HG03565 (cell line): ENCODE measurements around the gene STEAP2.

Experiments used
- ATAC-seq: cut with Tn5 transposase; IDR thresholded peaks from one replicate; pipeline ENCODE4 v1.9.1; 2021; ENCODE audit warnings: mild to moderate bottlenecking, moderate library complexity; ENCODE audit not compliant: unreplicated experiment

Gene STEAP2

DNA sequence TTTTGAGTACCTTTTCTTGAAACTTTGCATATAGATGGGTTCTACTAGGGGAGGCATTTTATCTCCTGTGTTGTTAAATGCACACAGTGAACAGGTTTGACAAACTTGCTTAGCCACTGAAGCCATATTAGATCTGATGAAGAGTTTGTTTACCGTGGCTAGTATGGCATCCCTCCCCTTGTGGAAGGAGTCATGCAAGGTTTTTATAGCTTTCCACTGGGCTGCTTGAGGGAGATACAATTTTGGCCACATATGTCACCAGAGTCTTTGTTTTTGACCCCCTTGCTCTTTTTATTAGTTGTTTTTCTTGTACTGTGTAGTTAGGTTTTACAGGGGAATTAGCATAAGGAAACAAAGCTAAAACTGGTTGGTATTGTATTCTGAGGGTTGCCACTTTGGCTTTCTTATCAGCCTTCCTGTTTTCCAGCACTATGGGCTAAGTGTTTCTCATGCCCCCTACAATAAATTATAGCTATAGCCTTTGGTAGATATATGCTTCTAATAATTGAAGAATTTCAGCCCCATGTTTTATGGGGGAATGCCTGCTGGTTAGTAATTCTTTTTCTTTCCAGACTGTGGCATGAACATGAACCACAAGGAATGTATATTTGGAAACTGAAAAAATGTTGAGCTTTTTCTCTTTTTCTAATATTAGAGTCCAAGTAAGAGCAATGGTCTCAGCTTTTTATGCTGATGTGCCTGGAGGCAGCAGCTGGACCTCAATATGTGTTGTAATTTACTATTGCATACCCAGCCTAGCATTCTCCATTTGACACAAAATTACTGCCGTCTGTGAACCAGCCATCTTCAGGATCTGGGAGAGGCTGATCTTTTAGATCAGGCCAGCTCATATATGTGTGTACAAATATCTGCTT, 18.4 kb upstream of the STEAP2 start:
- no peak for ATAC-seq

GRCh38 chr7:90194911-90195809, 16.4 kb upstream of the STEAP2 start:
- ATAC-seq = no peak

GRCh38 chr7:90201500-90202195, 9.9 kb upstream of the STEAP2 start:
- ATAC-seq = no peak

DNA sequence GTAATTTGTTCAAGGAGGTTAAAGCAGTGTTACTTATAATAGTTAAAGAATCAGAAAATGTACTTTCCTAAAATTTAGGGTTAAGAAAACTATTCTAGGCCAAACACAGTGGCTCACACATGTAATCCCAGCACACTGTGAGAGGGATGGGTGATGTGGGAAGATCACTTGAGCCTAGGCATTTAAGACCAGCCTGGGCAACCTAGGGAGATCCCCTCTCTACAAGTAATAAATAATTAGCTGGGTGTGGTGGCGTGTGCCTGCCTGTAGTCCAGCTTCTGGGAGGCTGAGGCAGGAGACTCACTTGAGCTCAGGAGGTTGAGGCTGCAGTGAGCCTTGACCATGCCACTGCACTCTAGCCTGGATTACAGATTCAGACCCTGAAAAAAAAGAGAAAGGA, 3.6 kb upstream of the STEAP2 start:
- ATAC-seq = no peak

GRCh38 chr7:90209776-90210175, 1.8 kb upstream of the STEAP2 start:
- no peak for ATAC-seq

DNA sequence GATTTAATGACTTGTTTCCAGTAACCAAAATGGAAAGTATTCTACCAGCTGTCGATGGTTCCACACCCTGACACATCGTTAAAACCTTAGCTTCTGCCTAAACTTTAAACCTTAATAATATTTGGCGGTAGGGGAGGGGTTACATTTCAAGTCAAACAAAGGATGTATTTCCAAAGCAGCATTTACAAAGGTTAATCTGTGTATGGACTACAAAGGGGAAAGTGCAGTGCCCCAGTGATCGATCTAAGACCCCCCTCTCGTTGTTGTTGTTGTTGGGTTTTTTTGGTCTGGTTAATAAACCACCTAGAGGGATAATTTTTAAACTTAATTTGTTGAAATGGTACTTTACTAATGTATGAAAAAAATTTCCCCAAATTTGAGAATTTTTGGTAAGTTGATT, 1.1 kb upstream of the STEAP2 start:
- ATAC-seq = no peak

GRCh38 chr7:90210981-90211380, 559 bp upstream of the STEAP2 start:
- ATAC-seq = no peak

DNA sequence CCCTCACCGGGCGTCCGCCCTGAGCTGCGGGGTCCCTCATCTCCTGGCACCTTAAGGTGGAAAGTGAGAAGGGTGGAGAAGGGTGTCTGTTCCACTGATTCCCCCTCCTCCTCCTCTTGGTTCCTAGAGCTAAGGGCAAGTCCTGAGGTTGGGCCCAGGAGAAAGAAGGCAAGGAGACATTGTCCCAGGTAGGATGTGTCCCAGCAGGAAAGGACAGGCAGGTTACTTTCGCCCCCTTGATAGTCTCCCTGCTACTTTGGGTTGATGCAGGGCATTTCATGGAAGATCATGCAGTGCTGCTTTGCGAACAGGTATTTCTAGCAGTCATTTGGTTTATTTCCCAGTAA, 582 bp downstream of the STEAP2 start:
- no peak for ATAC-seq

DNA sequence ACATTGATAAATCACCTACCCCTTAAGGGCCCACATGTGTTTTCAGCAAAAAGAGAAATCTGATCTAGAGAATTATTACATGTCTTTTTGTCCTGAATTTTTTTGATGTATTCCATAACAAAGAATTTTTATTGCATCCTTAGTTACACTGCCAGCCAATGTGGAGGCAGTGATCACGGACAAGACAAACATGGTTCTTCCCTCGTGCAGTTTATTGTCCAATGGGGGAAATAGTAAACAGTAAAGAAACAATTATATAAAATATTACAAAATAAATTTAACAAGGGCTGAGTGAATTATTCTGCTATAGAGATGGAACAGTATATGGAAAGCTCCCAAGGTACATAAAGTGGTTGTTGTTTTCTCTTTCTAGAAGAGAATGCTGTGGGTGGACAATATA, 2.0 kb downstream of the STEAP2 start:
- no peak for ATAC-seq

- ATAC-seq = no peak
Measured at GRCh38 chr7:90216080-90216674, 4.6 kb downstream of the STEAP2 start.

DNA sequence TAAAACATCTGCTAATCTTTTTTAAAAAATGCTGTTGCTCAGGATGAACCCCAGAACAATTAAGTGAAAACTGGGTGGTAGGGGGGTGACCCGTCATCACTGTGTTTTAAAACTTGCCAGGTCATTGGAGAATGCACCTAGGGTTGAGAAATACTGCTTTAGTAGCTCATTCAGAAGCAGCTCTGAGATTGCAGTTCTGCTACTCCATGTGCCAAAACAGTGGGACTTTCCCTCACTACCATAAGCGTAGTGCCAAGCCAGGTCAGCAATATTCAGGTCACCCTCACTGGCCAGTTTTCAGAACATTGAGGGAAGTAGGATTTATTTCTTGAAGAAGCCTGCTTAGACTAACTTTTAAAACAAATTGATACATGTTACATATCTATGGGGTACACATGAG, 5.2 kb downstream of the STEAP2 start:
- ATAC-seq = no peak

GRCh38 chr7:90222390-90222789, 10.8 kb downstream of the STEAP2 start:
- ATAC-seq = no peak

DNA sequence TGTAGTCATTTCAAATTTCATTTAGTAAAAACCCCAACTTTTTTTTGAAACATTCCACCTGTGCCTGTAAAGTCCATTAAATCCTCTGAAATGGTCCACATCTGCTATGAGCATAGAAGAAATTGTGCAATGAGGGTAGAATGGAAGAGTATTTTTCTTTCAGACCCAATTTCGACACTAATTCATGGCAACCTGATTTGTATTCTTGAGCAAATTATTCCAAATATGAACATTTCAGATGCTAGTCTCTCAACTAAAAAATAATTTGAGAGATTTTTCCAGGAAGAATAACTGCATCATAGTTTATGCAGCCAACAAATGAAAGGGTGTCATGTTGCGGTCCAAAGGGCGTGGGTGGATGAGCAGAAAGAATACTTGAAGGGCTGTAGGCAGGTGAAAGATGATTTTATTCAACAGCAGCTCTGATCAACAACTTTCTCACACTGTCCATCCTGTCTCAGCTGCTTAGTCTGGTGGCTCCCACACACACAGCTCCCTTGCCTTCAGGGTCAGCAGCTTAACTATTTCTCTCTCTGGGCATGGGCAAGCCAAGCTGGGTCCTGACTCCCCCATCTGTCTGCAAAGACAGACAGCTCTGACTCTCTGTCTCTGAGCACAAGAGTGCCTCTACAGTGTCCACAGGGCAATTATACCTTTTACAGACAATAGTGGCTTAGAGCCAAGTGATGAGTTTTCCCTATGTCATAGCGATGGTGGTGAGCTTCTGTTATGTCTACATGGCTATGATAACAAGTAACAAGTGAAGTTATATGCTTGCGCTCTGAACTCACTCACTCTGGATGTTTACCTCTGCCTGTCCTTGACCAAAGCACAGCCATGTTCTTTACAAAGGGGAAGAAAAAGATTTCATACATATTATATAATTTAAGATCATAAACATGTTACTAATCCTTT, 11.5 kb downstream of the STEAP2 start:
- no peak for ATAC-seq

- no peak for ATAC-seq
Measured at GRCh38 chr7:90224195-90224594, 12.7 kb downstream of the STEAP2 start.

GRCh38 chr7:90225181-90225580, 13.6 kb downstream of the STEAP2 start:
- no peak for ATAC-seq

DNA sequence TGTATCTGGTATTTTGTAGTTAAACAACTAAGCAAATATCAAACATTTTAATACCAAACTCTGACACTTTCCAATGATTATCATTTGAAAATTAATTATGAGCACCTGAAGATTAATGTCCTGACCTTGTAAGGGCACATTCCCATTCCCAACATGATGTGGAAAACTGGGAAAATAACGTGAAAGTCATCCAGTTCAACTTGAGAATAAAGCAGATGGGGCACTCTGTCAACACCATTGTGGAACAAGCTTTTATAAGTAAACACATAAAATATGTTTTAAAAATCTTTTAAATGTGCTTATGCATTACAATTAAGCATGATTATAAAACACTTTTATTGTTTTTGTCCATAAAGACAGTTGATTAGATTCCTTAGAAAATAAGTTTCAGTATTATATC, 14.1 kb downstream of the STEAP2 start:
- no peak for ATAC-seq

DNA sequence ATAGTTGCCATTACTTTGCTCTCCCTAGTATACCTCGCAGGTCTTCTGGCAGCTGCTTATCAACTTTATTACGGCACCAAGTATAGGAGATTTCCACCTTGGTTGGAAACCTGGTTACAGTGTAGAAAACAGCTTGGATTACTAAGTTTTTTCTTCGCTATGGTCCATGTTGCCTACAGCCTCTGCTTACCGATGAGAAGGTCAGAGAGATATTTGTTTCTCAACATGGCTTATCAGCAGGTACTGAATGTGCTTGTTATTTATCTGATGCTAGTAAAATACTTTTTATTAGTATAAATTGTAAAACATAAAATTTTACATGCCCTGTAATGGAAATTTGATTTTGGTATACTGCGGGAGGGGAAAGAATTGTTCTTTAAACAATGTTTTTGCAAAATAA, 15.7 kb downstream of the STEAP2 start:
- no peak for ATAC-seq

GRCh38 chr7:90229682-90230081, 18.1 kb downstream of the STEAP2 start:
- ATAC-seq = no peak

- no peak for ATAC-seq
Measured at GRCh38 chr7:90230834-90231233, 19.3 kb downstream of the STEAP2 start.

- ATAC-seq = no peak
Measured at GRCh38 chr7:90231304-90231703, 19.8 kb downstream of the STEAP2 start.
